GM13976 (cell line): ENCODE results near the gene ARHGAP6.
A peak's percentile ranks its signal among the peaks of the same experiment; 100 is the strongest.

Experiments
- DNase-seq: peaks from one replicate; pipeline ENCODE4 v3.0.0; 2012; ENCODE audit warnings: low spot score
- in situ Hi-C: fragments of 300-500 bp; cut with MboI; formaldehyde crosslinking; loops from one replicate; pipeline ENCODE4 v1.12.0; 2022; ENCODE audit warnings: low sequenced_read_pairs, mixed read lengths, inconsistent platforms; ENCODE audit not compliant: unreplicated experiment
- TF ChIP-seq, protein P1 (sequence below): IDR thresholded peaks from 2 replicates; pipeline ENCODE4 v1.5.1; 2012; ENCODE audit warnings: borderline replicate concordance, mild to moderate bottlenecking; ENCODE audit not compliant: insufficient read depth; ENCODE audit errors: extremely low read depth, missing control alignments, control extremely low read depth

Gene ARHGAP6

DNA sequence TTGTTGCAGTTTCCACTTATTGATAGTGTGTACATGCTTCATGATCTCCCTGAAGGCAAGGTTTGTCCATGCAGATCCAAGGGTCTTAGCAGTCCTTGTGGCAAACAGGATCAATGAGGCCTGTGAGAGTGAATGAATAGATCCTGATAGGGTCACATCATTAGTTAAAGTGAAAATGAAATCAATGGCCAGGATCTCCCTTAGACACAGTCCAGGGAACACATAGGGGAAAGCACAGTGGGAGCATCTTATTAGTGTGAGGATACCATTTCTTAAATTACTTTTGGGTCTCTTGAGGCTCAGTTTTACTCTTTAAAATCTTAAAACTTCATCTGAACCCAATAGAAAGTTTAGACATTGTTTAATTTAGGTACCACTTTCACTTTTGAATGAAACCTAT lies 59.3 kb downstream of the ARHGAP6 start:
- no peak for DNase-seq
- TF ChIP-seq, protein P1, sequence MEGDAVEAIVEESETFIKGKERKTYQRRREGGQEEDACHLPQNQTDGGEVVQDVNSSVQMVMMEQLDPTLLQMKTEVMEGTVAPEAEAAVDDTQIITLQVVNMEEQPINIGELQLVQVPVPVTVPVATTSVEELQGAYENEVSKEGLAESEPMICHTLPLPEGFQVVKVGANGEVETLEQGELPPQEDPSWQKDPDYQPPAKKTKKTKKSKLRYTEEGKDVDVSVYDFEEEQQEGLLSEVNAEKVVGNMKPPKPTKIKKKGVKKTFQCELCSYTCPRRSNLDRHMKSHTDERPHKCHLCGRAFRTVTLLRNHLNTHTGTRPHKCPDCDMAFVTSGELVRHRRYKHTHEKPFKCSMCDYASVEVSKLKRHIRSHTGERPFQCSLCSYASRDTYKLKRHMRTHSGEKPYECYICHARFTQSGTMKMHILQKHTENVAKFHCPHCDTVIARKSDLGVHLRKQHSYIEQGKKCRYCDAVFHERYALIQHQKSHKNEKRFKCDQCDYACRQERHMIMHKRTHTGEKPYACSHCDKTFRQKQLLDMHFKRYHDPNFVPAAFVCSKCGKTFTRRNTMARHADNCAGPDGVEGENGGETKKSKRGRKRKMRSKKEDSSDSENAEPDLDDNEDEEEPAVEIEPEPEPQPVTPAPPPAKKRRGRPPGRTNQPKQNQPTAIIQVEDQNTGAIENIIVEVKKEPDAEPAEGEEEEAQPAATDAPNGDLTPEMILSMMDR: no peak
- in situ Hi-C loops: no loop called here

DNA sequence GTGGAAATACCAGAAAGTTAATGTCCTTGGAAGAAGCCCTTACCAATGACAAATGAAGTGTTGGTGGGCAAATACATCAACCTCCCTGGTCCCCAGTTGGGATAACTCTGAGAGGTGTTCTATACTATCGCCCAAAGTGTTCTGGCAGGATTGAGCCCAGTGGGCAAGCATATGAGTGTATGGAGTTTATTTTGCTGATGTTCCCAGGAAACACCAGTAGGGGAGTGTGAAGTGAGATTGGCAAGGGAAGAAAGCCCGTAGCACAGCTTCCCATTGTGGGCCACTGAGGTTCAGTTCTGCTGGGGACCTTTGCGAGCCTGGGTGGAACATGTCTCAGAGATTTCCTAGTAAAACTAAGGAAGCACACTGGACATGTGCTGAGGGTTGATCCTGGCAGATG lies 65.1 kb downstream of the ARHGAP6 start:
- TF ChIP-seq, protein P1: no peak
- DNase-seq: no peak
- in situ Hi-C loops: no loop called here

DNA sequence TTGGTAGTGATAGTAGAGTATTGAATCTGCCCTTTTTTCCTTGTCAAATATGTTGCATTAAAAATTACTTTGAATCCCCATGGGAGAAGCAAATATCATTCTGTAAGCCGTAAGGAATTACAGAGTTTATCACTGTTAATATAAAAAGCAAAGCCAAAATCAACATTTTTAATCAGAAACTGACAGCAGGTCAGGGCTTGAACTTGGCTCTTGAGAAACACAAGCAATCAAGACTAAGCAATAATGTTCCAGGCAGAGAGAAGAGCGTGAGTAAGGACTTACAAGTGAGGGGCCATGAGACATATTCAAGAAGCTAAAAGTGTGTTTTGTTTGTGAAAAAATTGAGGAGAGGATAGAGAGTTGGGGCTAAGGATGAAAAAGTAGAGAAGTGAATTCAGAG lies 68.2 kb downstream of the ARHGAP6 start:
- TF ChIP-seq, protein P1: no peak

DNA sequence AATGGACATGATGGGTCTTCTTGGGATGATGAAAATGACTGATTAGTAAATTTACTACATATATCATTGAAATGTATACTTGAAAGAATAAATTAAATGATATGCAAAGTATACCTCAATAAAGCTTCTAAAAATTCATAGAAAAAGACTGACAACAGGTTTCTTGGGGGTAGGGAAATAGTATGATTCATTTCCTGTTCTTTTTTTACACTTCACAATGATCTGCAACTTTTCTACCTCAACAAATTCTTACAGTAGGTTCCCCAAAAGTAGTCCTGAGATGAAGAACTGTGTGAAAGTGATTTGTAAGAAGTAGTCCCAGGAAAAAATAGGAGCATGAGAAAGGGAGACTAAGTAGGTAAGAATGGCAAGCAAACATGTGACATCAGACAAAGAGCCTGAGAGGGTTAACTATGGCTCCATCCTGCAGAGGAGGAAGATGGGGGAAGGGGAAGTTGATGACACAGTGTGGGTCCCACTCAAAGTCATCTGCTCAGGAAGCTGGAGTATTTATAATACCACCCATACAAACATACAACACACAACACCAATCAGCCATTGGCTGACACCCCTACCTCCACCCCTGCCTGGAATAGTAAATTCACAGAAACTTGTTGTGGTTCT lies 73.9 kb downstream of the ARHGAP6 start:
- TF ChIP-seq, protein P1: no peak
- peak; percentile 6 for DNase-seq
- in situ Hi-C loops: no loop called here

More for the DNA sequence above, 68.2 kb downstream of the ARHGAP6 start:
- in situ Hi-C loops: no loop called here
- DNase-seq: no peak

DNA sequence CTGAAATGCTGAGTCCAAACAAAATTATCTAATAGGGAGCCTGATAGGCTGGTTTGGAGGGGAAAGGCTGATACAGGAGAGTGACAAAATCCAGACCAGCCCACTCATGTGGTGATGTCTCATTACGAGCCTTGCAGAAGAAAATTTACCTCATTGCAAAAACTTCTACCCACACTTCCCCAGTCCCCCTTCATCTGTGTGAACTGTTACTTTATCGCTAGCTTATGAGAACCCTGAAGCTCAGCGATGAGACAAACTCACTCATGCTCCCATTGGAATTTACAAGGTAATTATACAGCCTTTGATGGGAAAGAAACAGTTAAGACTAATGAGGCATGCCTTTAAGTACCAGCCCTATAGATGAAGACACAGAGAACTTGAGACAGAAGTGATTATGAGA lies 76.1 kb downstream of the ARHGAP6 start:
- in situ Hi-C loops: no loop called here
- DNase-seq: no peak
- TF ChIP-seq, protein P1: no peak

DNA sequence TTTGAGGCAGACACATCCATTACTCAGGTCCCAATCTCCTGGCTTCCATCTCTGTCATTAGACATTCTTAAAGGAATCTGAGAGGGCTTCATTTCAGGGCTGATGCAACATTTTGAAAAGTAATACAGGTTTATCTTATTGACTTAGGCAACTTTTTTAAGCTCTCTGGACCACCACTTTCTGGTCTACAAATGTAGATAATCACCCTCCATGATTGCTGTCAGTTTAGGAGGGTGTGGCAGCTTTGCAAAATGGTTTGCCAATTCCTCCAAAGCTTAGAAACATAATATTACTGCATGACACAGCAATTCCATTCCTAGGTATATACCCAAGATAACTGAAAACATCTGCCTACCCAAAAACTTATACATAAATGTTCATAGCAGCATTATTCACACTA lies 77.6 kb downstream of the ARHGAP6 start:
- TF ChIP-seq, protein P1: no peak
- DNase-seq: no peak
- in situ Hi-C loops: no loop called here
